Loucy (cell line): ENCODE data around the gene IFNAR2.
"Not testable (repeated sequence)": the region's sequence is repeated elsewhere in the genome, so short reads cannot be mapped to it uniquely, and the experiment has no call there.

Experiments used
- H2AFZ ChIP-seq: fragments of 200-600 bp; sonication (generic); 2 replicates; pipeline ENCODE4 v1.6.0; 2016; ENCODE audit warnings: antibody characterized with exemption, mild to moderate bottlenecking, low read length, moderate library complexity
- H3F3A ChIP-seq: fragments of 200-600 bp; 2 replicates; pipeline ENCODE4 v1.6.0; 2016; ENCODE audit warnings: antibody characterized with exemption, low read depth, mild to moderate bottlenecking
- H3K27me3 ChIP-seq: fragments of 200-600 bp; sonication (generic); 2 replicates; pipeline ENCODE4 v1.6.1; 2014; ENCODE audit warnings: low read length, mild to moderate bottlenecking; ENCODE audit not compliant: insufficient read depth, poor library complexity, severe bottlenecking
- H3K36me3 ChIP-seq: fragments of 200-600 bp; sonication (generic); 2 replicates; pipeline ENCODE4 v1.6.1; 2016; ENCODE audit warnings: low read length; ENCODE audit not compliant: insufficient read depth
- H3K4me1 ChIP-seq: fragments of 200-600 bp; sonication (generic); 2 replicates; pipeline ENCODE4 v1.5.1; 2014; ENCODE audit warnings: low read length, mild to moderate bottlenecking; ENCODE audit not compliant: insufficient read depth, poor library complexity, severe bottlenecking
- H3K4me2 ChIP-seq: fragments of 200-600 bp; sonication (generic); 2 replicates; pipeline ENCODE4 v1.6.0; 2014; ENCODE audit warnings: antibody characterized with exemption, low read length, low read depth, mild to moderate bottlenecking; ENCODE audit not compliant: poor library complexity, severe bottlenecking
- H3K4me3 ChIP-seq: fragments of 200-600 bp; sonication (generic); 2 replicates; pipeline ENCODE4 v1.5.1; 2014; ENCODE audit warnings: low read length, mild to moderate bottlenecking, mixed read lengths; ENCODE audit not compliant: poor library complexity, severe bottlenecking
- H3K79me2 ChIP-seq: fragments of 200-600 bp; sonication (generic); 2 replicates; pipeline ENCODE4 v1.6.1; 2014; ENCODE audit warnings: low read length; ENCODE audit not compliant: insufficient read depth
- H3K9ac ChIP-seq: fragments of 200-600 bp; sonication (generic); 2 replicates; pipeline ENCODE4 v1.6.0; 2014; ENCODE audit warnings: mild to moderate bottlenecking, low read depth, low read length, moderate library complexity; ENCODE audit not compliant: poor library complexity, severe bottlenecking
- H3K9me2 ChIP-seq: fragments of 200-600 bp; sonication (generic); replicated peaks from 2 replicates; pipeline ENCODE4 v1.6.1; 2016; ENCODE audit warnings: low read depth, low read length, mixed read lengths
- H3K9me3 ChIP-seq: fragments of 200-600 bp; sonication (generic); 2 replicates; pipeline ENCODE4 v1.6.1; 2014; ENCODE audit warnings: mild to moderate bottlenecking, antibody characterized with exemption, low read length, low read depth; ENCODE audit not compliant: insufficient read depth
- H4K20me1 ChIP-seq: fragments of 200-600 bp; sonication (generic); 2 replicates; pipeline ENCODE4 v1.6.0; 2014; ENCODE audit warnings: antibody characterized with exemption, low read length, mild to moderate bottlenecking; ENCODE audit not compliant: insufficient read depth, poor library complexity, severe bottlenecking
- EZH2phosphoT487 ChIP-seq: fragments of 200-600 bp; IDR thresholded peaks from 2 replicates; pipeline ENCODE4 v1.6.1; 2018; ENCODE audit warnings: antibody characterized with exemption, mild to moderate bottlenecking, moderate library complexity, borderline replicate concordance
- TF ChIP-seq, protein P1 (sequence below): fragments of 200-600 bp; sonication (generic); conservative IDR thresholded peaks from 2 replicates; pipeline ENCODE4 v1.5.1; 2014; ENCODE audit warnings: mild to moderate bottlenecking, antibody characterized with exemption, low read length

Gene IFNAR2

DNA sequence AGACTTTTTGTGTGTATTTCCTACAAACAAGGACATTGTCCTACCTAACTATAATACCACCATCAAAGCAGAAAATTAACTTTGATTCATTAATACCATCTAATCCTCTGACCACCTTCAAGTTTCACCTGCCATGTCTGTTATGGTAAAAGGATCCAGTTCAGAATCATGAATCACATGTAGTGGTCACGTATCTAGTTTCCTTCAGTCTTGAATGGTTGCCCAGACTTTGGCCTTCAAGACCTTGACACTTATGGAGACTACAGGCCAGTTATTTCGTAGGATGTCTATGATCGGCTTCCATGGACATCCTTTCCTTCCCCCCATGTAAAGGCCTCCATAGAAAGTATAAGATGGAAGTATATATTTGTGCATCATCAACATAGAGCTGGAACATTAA, 10.4 kb upstream of the IFNAR2 start:
- no peaks in the 10 kb centered on the region for H3K79me2 ChIP-seq
- H3K9ac ChIP-seq = no peak overlapping the region
- TF ChIP-seq, protein P1, sequence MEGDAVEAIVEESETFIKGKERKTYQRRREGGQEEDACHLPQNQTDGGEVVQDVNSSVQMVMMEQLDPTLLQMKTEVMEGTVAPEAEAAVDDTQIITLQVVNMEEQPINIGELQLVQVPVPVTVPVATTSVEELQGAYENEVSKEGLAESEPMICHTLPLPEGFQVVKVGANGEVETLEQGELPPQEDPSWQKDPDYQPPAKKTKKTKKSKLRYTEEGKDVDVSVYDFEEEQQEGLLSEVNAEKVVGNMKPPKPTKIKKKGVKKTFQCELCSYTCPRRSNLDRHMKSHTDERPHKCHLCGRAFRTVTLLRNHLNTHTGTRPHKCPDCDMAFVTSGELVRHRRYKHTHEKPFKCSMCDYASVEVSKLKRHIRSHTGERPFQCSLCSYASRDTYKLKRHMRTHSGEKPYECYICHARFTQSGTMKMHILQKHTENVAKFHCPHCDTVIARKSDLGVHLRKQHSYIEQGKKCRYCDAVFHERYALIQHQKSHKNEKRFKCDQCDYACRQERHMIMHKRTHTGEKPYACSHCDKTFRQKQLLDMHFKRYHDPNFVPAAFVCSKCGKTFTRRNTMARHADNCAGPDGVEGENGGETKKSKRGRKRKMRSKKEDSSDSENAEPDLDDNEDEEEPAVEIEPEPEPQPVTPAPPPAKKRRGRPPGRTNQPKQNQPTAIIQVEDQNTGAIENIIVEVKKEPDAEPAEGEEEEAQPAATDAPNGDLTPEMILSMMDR = no peak
- no peak for TF ChIP-seq EZH2phosphoT487
- H4K20me1 ChIP-seq = no peaks in the 10 kb centered on the region
- no peaks in the 10 kb centered on the region for H3F3A ChIP-seq
- H3K27me3 ChIP-seq = no peaks in the 10 kb centered on the region
- H3K4me1 ChIP-seq = peaks cover 26% of the 10 kb centered on the region
- no peaks in the 10 kb centered on the region for H3K9me3 ChIP-seq
- no peaks in the 10 kb centered on the region for H3K9me2 ChIP-seq
- no peaks in the 10 kb centered on the region for H3K36me3 ChIP-seq
- no peak overlapping the region for H3K4me2 ChIP-seq
- no peak overlapping the region for H3K4me3 ChIP-seq
- H2AFZ ChIP-seq = no peak overlapping the region

DNA sequence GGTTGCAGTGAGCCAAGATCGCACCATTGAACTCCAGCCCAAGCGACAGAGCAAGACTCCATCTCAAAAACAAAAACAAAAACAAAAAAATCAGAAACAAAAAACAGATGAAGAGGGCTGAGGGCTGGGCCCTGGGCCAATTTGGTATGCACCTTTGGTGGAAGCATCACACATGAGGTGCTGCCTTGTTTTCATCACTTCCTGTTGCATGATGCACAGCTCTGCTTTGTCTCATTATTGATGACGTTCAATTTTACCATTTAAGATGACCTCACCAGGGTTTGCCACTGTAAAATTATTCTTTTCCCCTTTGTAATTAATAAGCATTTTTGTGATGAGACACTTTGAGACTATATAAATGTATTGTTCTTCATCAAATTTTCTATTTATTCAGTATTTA, 9.8 kb upstream of the IFNAR2 start:
- Histone ChIP-seq H3K36me3 (no peaks in the 10 kb centered on the region), H2AFZ (no peak overlapping the region), H3K4me3 (no peak overlapping the region), H4K20me1 (no peaks in the 10 kb centered on the region), H3K27me3 (no peaks in the 10 kb centered on the region), H3K9ac (no peak overlapping the region), H3K4me1 (peaks cover 22% of the 10 kb centered on the region), H3K9me3 (no peaks in the 10 kb centered on the region), H3K9me2 (no peaks in the 10 kb centered on the region), H3K79me2 (no peaks in the 10 kb centered on the region), H3F3A (no peaks in the 10 kb centered on the region), H3K4me2 (no peak overlapping the region)
- TF ChIP-seq EZH2phosphoT487 = no peak
- TF ChIP-seq, protein P1 = no peak

DNA sequence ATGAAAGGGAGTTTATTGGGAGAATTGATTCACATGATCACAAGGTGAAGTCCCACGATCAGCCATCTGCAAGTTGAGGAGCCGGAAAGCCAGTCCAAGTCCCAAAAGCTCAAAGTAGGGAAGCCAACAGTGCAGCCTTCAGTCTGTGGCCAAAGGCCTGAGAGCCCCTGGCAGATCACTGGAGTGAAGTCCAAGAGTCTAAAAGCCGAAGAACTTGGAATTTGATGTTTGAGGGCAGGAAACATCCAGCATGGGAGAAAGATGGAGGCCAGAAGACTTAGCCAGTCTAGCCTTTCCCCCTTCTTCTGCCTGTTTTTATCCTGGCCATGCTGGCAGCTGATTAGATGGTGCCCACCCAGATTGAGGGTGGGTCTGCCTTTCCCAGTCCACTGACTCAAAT, 4.4 kb upstream of the IFNAR2 start:
- not testable (repeated sequence) for H3F3A ChIP-seq, H3K9me2 ChIP-seq, H3K36me3 ChIP-seq, H3K4me3 ChIP-seq, H3K9me3 ChIP-seq, H4K20me1 ChIP-seq, H3K4me2 ChIP-seq, H3K4me1 ChIP-seq, H2AFZ ChIP-seq, H3K9ac ChIP-seq, H3K27me3 ChIP-seq
- peaks cover 12% of the 10 kb centered on the region for H3K79me2 ChIP-seq

DNA sequence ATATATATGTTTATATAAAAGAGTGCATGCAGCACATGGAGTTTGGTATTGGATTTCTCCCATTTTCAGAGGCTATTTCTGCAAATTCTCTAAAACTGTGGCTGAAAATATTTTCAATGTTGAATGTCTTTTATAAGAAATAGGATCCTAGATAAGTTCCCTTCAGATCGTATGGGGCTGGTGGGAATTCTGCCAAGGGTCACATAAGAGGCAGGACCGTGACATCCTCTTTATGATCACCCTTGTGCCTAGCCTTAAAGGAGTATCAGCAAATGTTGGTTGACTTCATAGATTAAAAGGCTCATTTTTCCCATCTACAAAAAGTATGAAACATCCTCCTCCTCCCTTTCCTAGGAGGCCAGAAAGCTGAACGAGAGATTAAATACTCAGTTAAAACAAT, 1.3 kb upstream of the IFNAR2 start:
- Histone ChIP-seq H2AFZ (no peak overlapping the region), H3K4me2 (no peak overlapping the region), H3K9me3 (no peaks in the 10 kb centered on the region)

More for the DNA sequence above, 1.3 kb upstream of the IFNAR2 start:
- Histone ChIP-seq H3K9me2 (no peaks in the 10 kb centered on the region), H3K4me3 (no peak overlapping the region), H3K36me3 (no peaks in the 10 kb centered on the region; the same call in 1 of the 2 replicates), H3K4me1 (peaks cover 30% of the 10 kb centered on the region), H4K20me1 (peaks cover 26% of the 10 kb centered on the region), H3K27me3 (peaks cover 5% of the 10 kb centered on the region), H3K9ac (no peak overlapping the region), H3K79me2 (peaks cover 43% of the 10 kb centered on the region), H3F3A (no peaks in the 10 kb centered on the region)
- TF ChIP-seq, protein P1 = no peak
- TF ChIP-seq EZH2phosphoT487 = no peak
